OCI-M1 (cell line): ENCODE measurements around the gene IQSEC1.

Experiments used
- DNase-seq: peaks from one replicate; lab custom pipeline; 2025; lab: John Stamatoyannopoulos, UW

The IQSEC1 gene

GRCh38 chr3:13028010-13028821, 45.0 kb downstream of the IQSEC1 start:
- no peak for DNase-seq

- DNase-seq = no peak
Measured at GRCh38 chr3:13027154-13027553, 46.1 kb downstream of the IQSEC1 start.

- DNase-seq = no peak
Measured at GRCh38 chr3:13026534-13026933, 46.7 kb downstream of the IQSEC1 start.

- DNase-seq = no peak
Measured at GRCh38 chr3:13025778-13026518, 47.3 kb downstream of the IQSEC1 start.

GRCh38 chr3:13025090-13025489, 48.1 kb downstream of the IQSEC1 start:
- no peak for DNase-seq

- no peak for DNase-seq
Measured at GRCh38 chr3:13024765-13025065, 48.5 kb downstream of the IQSEC1 start.

GRCh38 chr3:13023971-13024764, 49.1 kb downstream of the IQSEC1 start:
- no peak for DNase-seq

GRCh38 chr3:13023235-13023970, 49.8 kb downstream of the IQSEC1 start:
- DNase-seq = no peak

GRCh38 chr3:13022348-13023234, 50.6 kb downstream of the IQSEC1 start:
- no peak for DNase-seq

- DNase-seq = no peak
Measured at GRCh38 chr3:13021141-13022114, 51.8 kb downstream of the IQSEC1 start.

- no peak for DNase-seq
Measured at GRCh38 chr3:13020159-13020750, 53.0 kb downstream of the IQSEC1 start.

GRCh38 chr3:13019243-13020095, 53.8 kb downstream of the IQSEC1 start:
- DNase-seq = no peak

GRCh38 chr3:13018561-13019242, 54.5 kb downstream of the IQSEC1 start:
- DNase-seq = no peak

- no peak for DNase-seq
Measured at GRCh38 chr3:13018043-13018451, 55.2 kb downstream of the IQSEC1 start.

- no peak for DNase-seq
Measured at GRCh38 chr3:13017361-13018042, 55.7 kb downstream of the IQSEC1 start.

- DNase-seq = no peak
Measured at GRCh38 chr3:13016721-13017255, 56.4 kb downstream of the IQSEC1 start.
